Measurements from ENCODE around the gene ZIM2.

The ZIM2 gene

GRCh38 chr19:56838909-56839651, 1.4 kb downstream of the ZIM2 start:
- peak; percentile 38 for DNase-seq

DNA sequence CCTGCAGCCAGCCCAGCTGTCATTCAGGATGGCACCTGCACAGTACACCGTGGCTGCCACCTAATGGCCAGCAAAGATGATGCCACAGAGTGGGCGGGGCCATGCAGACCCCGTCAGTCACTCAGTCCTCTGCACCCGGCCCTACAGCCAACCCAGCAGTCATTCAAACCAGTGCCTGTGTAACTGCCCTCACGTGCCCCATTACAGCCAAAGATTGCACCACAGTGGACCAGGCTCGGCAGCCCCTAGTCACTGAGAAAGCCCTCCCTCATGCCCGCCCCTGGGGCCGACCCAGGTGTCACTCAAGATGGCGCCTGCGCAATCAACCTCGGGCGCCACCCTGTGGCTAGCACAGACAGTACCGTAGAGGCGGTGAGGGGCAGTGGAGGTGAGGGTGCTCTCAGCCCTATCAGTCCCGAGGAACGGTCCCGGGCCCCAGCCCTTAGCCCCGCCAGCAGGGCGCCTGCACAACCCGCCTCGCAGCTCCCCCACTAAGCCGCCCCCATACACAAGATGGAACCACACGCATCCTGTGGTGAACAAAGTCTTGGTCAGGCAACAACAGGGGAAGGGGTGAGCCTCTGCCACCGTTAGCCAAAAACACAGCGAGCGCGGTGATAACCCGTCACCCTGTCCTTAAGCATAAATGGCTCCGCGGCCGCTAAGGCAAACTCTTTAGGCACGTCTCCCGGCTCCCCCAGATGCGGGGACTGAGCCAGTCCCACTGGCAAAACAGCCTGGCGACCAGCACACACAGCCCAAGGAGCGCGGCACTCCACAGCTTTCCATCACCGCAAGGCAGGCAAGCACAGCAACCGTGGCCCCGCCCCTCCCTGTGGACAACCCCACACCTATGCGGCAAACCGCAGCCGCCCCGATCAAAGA, 2.3 kb downstream of the ZIM2 start:
- DNase-seq, result no peak

DNA sequence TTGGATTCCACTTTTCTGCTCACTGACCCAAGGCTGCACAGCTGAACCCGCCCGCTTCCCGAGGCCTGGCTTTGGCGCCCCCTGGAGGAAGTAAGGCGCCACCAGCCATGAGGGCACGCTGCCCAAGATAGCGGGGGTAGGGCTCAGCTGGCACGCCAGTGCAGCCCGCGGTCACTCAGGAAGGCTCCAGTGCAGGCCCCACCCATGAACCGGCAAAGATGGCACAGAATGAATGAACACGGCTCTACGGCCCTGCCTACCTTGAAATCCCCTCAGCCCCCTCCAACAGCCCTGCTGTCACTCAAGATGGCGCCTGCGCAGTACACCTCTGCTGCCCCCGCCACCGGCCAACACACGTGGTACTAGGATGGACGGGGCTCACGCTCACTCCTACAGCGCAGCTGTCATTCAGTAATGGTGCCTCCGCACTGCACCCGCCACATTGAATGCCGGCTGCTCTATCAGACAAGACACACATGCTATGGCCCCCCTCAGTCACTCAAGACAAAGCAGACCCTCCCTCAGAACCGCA, 3.0 kb downstream of the ZIM2 start:
- no peak for DNase-seq

DNA sequence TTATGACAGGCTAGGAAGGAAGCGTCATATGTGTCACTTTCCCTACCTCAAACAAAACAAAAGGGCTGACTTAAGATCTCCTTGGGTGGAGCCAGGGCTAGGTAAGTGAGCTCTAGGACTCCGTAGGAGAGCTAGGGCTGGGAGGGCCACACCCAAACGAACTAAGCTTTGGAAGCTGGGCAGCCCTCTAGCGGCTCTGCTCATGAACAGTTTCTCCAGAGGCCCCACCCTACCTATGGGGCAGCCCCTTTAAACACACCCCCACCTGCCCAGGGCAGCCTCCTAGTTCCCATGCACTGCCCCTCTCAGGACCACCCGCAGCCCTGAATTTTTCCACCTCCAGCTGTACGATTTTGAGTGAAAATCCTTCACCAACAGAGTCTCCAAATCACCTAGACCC, 3.5 kb downstream of the ZIM2 start:
- no peak for DNase-seq

GRCh38 chr19:56836059-56836458, 4.5 kb downstream of the ZIM2 start:
- DNase-seq, result no peak

DNA sequence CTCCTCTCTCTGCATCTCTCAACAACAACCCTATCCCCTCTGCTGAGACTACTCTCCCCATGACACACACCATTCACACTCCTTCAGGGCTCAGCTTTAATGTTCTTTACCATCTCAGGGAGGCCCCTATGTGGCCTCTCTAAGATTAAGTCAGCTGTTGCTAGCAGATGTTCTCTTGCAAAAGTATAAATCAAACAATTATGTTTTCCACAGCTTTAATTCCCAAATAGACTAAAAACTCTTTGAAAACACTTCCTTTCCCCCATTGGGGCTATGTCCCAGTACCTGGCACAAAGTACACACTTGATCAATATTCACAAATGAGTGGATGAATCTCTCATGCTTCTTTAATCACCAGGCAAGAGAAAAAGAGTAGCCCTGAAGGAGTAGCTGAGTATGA, 5.1 kb downstream of the ZIM2 start:
- no peak for DNase-seq

DNA sequence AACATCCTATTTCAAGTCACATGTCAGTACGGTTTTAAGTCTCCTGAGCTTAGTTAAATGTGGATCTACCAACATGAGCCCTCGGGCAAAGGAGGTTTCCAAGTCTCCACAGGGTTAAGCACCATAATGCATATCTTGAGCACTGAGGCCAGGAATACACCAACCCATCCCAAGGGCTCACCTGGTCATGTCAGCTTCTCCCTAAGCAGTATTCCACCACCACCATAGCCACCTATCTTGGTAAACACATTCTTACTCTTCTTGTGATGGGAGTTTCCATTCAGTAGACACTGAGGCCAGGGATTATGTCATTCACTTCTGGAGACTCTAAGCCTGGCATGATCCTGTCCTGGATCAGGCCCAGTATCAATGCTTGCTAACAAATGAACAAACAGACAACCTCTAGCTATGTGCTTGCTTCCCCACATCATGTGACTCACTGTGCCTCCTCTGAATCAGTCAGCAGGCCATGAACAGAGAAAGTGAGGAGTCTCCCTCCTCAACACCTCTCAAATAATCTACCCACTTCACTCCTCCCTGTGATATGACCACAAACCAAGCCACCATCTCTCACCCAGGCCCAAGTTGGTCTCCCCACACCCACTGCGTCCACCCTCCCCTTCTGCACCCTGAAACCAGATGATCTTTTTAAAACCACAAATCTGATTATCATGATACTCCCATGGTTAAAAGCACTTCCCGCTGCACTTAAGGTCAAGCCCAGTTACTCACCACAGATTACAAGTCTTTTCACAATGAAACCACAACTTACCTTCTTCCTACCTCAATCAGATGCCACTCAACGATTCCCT, 5.8 kb downstream of the ZIM2 start:
- DNase-seq, result no peak

GRCh38 chr19:56832352-56832928, 8.1 kb downstream of the ZIM2 start:
- no peak for DNase-seq

DNA sequence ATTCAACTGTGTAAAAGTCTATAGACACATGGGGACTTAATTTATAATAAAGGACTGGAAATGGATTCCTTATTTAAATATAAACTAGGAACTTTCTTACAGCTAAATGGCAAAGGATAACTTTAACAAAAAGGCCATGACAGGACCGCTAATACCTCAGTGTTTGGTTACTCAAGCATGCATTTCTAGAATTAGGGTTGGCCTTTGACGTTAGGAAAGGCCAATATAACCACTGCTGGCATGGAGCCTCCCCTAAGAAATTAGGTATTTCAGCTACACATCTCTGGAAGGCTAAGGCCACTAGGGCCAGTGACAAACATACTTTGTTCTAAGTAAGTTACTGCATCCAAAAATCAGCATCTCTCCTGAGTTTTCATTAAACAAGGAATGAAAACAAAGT, 9.3 kb downstream of the ZIM2 start:
- no peak for DNase-seq

- DNase-seq, result no peak
Measured at GRCh38 chr19:56829596-56829995, 10.9 kb downstream of the ZIM2 start.

DNA sequence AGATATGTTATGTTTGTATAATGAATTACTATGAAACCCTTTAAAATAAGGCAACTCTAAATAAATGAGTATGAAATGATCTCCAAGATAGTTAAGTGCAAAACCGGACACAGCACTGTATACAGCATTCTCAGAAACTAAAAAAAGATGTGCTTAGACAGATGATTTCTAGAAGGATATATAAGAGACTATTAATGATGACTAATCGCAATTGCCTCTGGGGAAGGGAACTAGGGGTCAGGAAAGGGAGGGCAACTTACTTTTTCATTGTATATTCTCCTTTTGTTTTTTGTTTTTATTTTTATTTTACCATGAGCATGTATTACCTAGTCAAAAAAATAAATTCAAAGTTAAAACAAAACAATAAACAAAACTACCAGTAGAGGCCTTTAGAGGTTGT, 12.8 kb downstream of the ZIM2 start:
- no peak for DNase-seq

DNA sequence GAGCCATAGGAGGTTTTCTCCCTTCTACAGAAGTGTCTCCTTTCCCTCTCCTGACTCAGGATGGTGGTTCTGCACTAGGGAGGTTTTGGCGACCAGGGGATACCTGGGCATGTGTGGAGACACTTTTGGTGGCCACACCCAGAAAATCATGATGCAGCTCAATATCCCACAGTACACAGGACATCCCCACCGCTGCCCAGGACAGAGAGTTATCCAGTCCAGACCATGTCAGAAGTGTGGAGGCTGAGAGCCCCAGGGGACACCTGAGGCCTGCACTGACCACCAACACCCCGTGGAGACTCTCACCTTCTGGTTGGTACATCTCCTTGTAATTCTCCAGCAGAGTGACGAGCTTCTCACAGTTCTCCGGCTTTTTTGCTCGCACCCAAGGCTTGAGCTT, 16.6 kb downstream of the ZIM2 start:
- no peak for DNase-seq

DNA sequence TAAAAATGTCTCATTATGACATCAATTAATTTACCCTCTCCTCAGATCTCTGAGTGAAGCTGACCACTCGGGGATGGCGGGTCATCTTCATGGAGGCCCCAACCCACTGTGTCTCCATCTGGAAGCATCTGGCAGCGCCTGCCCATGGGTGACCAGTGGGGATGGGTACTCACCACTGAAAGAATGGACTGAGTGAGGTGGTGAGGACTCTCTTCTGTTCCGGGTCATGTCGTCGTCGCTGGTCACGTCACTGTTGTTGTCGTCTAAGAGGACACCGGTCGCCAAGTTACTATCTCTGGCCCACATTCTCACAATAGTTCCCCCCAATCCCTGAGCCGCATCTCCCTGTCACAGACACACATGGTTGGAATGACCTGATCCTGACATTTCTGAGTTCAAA, 17.1 kb downstream of the ZIM2 start:
- DNase-seq, result no peak

GRCh38 chr19:56822755-56823154, 17.8 kb downstream of the ZIM2 start:
- no peak for DNase-seq

GRCh38 chr19:56821675-56822074, 18.9 kb downstream of the ZIM2 start:
- no peak for DNase-seq

- no peak for DNase-seq
Measured at GRCh38 chr19:56821209-56821608, 19.3 kb downstream of the ZIM2 start.

- no peak for DNase-seq
Measured at GRCh38 chr19:56819166-56819565, 21.4 kb downstream of the ZIM2 start.

GRCh38 chr19:56814656-56815055, 25.9 kb downstream of the ZIM2 start:
- DNase-seq, result no peak

- DNase-seq, result no peak
Measured at GRCh38 chr19:56813531-56813930, 27.0 kb downstream of the ZIM2 start.

GRCh38 chr19:56811480-56811879, 29.0 kb downstream of the ZIM2 start:
- DNase-seq, result no peak

GRCh38 chr19:56810260-56810659, 30.3 kb downstream of the ZIM2 start:
- DNase-seq, result no peak

DNA sequence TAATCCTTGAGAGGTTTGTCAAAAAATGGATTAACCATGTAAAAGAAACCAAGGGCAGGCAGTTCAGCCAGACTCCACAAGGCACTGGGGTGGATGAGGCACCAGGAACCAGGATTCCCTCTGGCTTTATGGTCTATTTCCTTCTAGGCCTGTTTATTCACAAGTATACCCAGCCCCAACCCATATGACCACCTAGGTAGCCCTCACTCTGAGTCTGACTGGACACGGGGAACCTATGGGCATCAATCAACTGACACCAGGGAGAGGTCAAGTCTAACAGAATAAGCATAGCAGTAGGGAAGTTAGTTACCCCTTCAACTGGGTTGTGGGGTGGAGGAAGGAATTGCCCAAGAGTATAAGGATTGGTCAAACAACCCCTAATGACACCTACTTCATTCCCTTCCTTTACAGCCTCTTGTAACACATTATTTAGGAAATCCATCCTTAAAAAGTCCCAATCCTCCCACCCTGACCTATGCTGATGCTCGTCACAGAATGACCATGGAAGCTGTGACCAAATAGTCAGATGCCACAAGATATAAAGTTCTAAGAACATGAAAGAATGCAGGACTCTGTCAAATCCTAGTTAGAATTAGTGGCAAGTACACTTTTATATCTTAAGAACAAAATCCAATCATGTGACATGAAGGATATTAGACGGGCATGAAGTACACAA, 31.7 kb downstream of the ZIM2 start:
- DNase-seq, result no peak

Measured in cortex of kidney (tissue), 1 donor.